NCI-H1105 treated with DMSO at 0.1 percent for 48 hours (cell line): Measurements from ENCODE around the gene THSD8.

Source experiments
- DNase-seq: peaks from one replicate; lab custom pipeline; 2025; lab: John Stamatoyannopoulos, UW

Gene THSD8

DNA sequence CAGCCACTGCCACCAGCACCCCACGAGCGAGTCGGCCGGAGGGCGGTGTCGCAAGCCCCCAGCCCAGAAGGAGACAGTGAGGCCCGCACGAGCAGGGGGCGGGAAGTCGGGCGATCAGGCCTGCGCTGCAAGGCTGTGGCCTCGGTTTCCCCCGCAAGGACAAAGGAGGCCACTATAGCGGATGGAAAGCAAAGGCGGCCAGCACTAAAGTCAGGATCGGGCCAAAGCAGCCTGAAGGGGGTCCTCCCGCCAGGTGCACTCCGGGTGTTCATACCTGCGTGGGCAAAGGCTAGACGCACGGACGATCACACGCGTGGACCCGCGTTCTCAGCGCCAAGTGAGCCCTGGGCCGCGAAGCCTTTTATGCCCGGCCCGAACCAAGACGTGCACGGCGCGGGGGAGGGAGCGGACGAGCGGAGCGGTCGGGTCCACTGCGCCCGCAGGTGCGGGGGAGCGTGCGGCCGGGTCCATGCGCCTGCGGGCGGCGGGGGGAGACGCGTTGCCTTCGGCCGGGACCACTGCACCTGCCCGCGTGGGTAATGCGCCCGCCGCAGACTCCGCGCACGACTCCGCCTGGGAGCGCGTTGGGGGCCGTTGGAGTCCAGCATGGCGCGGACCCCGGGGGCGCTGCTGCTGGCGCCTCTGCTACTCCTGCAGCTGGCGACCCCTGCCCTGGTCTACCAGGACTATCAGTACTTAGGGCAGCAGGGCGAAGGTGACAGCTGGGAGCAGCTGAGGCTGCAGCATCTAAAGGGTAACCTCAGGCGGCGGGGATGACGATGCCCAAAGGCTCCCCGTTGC is at the start of gene THSD8, which contains the start of gene PRDX2:
THSD8 (plus strand) TSS at position 604 of the 801 bp plus-strand sequence; CDS start at position 607, 3 bp downstream.
PRDX2 (minus strand) TSS at position 335 of the 801 bp plus-strand sequence. CDS start 539 bp downstream, outside the sequence.
- DNase-seq = peak; percentile 85

DNA sequence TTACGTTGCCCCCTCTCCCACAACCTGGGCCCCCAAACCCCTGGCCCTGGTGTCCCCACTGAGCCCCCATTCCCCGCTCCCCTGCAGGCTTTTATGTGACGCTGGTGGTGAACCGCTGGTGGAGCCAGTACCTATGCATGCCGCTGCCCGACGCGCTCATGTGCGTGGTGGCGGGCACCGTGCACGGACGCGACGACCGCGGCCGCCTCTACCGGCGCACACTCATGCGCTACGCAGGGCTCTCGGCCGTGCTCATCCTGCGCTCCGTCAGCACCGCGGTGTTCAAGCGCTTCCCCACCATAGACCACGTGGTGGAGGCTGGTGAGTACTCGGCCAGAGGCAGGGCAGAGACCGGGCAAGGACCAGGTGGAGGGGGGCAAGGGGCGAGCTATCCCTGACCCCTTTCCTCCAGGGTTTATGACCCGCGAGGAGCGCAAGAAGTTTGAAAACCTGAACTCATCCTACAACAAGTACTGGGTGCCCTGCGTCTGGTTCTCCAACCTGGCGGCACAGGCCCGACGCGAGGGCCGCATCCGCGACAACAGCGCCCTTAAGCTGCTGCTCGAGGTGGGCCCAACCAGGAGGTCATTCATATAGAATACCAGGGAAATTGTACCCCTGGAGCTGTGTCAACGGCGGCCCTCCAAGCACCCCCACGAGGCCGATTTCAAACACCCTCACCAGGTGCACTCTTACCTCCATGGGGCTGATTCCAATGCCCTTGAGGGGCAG is 47.2 kb upstream of the THSD8 start:
- DNase-seq = no peak

DNA sequence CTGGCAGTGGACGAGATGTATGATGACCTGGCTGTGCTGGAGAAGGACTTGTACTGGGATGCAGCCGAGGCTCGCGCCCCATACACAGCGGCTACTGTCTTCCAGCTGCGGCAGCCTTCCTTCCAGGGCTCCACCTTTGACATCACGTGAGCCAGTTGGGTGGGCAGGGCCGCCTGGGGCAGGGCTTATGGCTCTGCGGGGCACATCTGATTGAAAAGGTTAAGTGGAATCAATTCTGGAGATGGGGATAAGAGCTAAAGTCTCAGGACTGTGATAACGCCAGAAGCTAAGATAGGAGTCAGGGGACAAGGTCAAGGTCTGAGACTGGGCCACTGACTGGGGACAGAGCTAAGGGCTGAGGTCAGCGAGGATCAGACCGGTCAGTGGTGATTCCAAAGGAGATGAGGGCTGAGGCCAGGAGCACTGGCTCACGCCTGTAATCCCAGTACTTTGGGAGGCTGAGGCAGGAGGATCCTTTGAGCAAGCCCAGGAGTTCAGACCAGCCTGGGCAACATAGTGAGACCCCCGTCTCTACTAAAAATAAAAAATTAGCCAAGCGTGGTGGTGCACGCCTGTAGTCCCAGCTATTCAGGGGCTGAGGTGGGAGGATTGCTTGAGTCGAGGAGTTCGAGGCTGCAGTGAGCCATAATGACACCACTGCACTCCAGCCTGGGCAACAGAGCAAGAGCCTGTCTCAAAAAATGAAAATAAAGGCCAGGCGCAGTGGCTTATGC is 45.6 kb upstream of the THSD8 start:
- no peak for DNase-seq

DNA sequence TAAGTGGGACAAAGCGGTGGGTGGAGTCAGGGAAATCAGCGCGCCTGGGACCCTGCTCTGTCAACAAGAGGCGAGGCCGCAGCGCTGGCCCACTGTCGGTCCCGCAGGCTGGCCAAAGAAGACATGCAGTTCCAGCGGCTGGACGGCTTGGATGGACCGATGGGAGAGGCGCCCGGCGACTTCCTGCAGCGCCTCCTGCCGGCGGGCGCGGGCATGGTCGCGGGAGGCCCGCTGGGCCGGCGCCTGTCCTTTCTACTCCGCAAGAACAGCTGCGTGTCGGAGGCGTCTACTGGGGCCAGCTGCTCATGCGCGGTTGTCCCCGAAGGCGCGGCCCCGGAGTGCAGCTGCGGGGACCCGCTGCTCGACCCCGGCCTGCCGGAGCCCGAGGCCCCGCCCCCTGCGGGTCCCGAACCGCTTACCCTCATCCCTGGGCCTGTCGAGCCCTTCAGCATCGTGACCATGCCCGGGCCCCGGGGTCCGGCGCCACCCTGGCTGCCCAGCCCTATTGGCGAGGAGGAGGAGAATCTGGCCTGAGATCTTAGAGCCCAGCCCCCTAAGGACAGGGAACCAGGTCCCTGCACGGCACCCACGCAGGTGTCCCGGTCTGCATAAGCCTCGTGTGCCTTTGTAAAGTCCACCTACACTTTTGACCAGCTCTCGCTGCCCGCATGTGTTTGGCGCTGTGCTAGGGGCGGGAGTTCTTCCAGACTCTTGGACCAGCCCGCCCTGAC is 44.2 kb upstream of the THSD8 start:
- DNase-seq = peak; percentile 64

DNA sequence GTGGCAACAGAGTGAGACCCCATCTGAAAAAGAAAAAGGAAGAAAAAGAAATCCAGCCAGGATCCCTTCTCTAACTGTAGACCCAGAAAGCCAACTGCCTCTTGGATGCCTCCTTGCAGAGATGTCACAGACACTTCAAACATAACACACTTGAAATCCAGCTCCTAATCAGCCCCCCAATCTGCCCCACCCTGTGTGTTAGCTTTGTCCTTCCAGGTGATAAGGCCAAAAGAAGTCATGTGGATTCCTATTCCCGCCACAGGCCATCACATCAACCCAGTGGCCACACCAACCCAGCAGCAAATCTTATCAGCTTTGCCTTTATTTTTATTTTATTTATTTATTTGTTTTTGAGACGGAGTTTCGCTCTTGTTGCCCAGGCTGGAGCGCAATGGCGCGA is 42.2 kb upstream of the THSD8 start:
- DNase-seq = no peak

DNA sequence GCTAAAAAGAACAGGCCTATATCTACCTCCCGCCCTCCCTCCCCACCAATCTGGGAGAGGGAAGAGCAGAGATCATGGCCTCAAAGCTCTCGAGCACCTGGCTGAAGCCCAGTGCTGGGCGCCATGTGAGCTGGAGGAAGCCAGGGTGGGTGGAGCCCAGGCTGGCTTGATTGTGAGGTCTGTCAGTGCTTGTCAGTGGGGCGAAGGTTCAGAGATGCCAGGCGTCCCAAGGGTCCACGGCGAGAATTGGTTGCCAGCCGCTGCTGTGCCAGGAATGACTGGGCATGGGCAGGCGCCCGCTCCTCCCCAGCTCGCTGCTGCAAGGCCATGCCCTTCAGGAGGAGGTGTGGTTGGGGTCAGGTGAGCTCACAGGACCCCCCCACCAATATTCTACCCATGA is 38.8 kb upstream of the THSD8 start:
- no peak for DNase-seq

DNA sequence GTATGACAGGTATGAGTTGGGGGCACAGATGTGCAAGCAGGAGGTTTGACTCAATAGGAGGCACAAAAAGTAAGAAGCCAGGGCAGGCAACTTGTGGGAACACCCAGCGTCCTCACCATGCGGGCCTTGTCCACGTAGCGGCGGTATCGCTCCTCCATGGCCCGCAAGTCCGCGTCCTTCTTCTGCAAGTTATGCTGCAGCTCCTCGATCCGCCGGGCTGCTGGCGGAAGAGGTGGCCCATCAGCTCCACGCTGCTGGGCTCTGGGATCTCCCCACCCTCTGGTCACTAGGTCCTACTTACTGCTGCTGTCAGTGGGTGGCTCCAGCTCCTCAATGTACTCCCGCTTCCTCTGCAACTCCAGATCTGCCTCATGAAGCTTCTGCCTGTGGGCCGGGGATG is 37.2 kb upstream of the THSD8 start:
- DNase-seq = no peak

DNA sequence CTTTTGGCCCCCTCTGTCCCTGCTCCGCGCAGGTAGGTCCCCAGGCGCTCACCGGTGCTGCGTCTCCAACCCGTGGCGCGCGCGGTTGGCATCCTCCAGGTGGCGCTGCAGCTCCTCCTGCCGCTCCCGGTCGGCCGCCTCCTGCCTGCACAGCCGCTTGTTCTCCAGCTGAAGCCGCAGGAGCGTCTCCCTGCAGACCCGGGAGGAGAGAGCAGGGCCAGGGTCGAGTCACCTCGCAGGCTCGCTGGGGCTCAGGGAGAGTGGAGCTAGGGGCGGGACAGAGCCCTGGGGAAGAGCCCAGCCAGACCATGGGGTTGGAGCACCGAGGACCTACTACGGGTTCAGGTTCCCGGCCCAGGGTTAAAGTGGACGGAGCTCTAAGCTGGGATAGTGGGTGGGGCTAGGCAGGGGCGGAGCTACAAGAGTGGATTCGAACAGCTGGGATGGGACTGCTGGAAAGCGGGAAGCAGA is 35.8 kb upstream of the THSD8 start:
- DNase-seq = no peak

DNA sequence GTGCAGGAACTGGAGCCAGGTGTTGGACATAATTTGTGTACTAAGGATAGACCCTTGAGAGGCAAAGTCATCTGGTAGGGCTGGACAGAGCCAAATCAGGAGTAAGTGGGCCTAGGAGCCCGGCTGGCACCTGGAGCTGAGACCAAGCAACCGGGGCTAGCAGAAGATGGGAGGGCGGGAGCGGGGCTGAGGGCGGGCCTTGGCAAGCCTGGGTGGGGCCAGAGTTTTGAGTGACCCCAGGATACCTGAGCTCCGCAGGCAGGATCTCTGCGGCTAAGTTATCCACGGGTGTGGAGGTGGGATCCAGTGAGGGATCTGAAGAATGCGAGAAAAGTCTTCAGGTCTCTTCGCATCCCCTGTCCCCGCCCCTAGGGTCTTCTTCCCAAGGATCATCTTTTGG is 34.7 kb upstream of the THSD8 start:
- no peak for DNase-seq

DNA sequence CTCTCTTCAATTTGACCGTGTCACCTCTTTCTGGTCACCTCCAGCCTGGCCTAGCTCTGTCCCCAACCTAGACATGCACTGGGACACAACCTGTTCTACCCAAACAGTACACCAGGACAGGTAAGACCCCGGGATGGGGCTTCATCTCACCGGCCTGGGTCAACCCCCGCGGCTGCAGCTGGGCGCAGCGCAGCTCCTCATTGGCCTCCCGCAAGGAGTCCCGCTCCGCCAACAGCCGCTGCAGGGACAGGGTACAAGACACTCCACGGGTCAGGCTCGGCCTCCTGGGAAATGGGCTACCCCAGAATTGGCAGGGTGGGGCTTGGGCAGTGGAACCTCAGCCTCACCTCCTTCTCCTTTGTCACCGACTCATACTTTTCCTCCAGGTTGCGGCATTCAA is 34.2 kb upstream of the THSD8 start:
- no peak for DNase-seq

DNA sequence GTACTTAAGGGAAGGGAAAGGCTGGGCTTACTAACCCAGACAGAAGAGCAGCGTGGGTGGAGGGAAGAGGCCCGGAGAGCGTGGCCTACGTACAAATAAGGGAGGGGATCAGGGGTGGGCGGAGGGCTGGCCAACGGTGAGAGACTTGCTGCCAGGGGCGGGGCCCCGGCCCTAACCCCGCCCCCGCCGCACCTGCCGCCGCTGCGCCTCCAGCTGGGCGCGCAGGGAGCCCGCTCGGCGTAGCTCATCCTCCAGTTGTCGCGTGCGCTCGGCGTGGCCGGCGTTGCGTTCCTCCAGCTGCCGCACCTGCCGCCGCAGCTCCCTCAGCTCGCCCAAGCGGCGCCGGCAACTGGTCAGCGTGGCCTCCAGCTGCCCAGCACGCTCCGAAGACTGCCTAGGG is 32.2 kb upstream of the THSD8 start:
- DNase-seq = no peak

DNA sequence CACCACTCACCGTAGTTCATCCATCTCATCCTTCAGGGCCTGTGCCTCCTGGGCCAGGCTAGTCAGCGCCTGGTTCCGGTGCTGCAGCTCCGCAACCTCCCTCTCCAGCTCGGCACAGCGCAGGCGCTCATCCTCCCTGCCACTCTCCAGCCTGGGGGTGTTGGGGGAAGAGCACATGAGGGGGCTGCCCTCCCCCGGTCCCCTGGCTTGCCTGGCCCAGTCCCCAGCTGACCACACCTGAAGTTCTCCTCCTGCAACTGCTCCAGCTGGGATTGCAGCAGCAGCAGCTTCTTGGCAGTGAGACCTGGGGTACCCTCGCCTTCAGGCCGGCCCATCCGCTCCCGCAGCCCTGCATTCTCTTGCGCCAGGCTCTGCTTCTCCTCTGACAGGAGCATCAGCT is 30.9 kb upstream of the THSD8 start:
- no peak for DNase-seq

DNA sequence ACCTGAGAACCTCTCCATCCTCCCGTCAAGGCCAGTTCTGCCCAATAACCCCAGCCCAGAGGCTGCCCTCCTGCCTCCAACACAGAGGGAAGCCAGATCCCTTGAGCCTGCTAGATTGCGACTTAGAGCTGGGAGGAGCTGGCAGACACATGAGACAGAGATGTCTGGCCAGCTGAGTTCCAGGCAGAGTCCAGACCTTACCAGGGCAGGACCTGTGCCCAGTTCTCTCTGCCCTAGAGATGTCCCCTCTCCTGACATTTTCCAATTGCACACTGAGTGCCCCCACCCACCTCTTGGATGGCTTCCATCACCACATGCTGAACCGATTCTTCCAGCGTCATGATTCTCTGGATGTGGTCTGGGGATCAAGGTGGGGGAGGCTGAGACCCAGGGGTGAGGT is 29.5 kb upstream of the THSD8 start:
- DNase-seq = no peak

DNA sequence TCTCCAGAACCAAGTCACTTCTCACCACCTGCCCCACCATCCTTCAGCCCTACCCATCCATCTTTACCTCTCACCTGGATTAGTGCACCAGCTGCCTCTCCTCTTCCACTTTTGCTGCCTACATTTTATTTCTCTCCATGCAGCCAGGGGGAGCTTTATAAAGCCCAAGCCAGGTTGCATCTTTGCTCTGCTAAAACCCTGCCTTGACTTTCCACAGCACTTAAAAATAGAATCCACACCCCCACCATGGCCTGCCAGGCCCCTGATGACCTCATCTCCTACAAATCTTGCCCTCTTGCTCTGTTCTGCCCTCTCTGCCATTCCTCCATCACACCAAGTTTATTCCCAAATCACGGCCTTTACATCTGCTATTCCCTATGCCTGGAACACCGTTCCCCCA is 28.3 kb upstream of the THSD8 start:
- DNase-seq = no peak

DNA sequence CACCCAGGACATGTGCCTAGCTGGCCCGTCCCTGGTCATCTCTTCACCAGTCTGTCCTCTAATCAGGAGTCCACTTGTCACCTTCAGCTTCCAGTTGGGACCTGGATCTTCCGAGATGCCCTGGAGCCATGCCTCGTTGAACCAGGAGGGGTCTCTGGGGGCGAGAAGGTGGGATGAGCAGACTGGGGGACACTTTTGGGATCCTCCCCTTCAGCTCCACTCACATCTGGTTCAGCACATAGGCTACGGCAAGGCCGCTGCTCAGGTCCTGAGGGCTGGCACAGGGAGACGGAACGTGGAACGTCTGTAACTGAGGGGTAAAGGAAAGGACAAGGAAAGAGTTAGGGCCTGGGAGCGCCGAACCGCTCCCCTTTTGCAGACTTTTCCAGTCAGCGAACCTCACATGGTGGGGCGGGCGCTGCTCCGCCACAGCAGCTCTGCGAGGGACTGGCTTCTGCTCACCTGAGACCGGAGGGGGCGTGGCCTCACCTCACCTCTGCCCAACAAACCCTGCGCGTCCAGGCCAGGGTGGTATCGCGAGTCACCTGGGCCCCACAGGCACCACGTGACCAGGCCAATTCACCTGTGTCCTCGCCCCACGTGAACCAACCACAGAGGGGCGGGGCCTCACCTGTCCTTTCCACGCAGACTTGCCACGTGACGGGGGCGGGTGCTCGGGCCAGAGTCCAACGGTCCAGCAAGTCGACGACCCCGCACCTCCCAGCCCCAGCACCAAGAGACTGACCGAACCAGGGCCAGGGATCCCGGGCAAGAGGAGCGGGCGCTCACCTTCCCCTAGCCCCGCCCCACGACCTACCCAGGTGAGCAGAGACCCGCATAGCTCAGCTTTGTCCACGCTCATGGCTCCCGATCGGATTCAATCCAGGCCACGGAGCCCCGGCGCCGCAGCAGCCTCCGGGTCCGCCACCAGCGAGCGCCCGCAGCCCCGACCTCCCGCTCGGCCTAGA is 27.0 kb upstream of the THSD8 start, which contains the start of gene HOOK2:
HOOK2 (minus strand) TSS at position 965 of the 968 bp plus-strand sequence; CDS start at position 862, 103 bp downstream.
- DNase-seq = peak; percentile 94

DNA sequence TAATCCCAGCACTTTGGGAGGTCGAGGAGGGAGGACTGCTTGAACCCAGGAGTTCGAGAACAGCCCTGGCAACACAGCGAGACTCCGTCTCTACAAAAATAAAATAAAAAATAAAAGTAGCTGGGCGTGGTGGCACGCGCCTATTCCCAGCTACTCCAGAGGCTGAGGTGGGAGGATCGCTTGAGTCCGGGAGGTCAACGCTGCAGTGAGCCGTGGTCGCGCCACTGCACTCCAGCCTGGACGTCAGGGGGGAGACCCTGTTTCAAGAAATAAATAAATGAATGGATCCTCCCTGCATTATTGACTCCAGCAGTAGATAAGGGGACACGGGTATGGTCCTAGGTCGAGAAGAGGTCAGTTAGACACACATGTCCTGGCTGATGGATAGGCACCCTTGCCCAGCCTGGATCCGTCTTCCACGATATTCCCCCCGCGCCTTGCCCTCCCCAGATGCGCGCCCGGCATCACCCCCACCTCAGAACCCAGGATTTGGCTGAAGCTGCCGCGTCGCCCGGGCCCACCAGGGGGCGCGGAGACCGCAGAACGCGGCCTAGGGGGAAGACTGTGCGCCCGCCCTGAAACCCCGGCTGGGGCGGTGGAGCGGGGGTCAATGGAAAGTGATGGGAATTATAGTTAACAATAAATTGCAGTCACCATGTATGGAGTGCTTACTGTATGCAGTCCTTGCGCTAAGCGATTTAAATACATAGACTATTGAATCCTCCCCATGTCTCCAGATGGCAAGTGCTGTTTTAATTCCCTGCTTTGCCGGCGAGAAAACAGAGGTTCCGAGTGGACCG is 24.5 kb upstream of the THSD8 start:
- DNase-seq = peak; percentile 76

DNA sequence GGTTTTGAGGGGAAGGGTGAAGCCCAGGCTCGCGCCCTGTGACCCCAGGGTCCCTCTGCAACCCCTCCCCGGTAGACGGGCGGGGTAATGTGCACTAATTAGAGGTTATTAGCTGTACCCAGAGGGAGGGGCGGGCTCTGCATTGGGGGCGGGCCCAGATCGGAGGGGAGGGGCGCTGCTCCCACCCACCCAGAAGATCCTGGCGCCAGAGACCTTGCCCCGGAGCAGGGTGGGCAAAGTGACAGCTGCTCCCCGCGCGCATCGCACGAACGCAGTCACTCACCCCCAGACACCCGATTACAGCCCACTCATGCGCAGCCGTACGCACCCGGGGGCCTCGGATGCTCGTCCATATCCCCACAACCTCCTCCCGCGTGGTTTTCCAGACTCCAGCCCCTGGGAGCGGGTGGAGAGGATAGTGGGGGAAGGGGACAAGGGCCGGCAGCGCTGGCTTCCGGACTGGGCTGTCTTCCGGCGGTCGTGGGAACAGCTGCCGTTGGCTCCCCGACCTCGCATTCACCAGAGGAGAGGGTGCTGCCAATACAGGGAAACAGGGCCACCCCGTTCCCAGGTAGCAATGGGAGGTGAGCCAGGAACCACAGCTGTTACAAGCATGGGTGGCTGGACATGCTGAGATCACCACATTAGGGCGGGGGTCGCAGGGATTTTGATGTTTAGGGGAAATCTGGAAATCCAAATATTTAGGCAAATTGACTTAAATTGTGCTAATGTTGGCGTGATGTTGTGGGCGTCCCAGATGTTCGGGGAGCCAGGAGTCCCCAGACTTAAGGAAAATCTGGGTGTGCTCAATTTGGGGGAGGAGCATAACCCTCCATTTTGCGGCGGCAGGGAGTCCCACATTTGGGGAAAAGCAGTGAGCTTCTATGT is 23.6 kb upstream of the THSD8 start:
- peak; percentile 79 for DNase-seq

DNA sequence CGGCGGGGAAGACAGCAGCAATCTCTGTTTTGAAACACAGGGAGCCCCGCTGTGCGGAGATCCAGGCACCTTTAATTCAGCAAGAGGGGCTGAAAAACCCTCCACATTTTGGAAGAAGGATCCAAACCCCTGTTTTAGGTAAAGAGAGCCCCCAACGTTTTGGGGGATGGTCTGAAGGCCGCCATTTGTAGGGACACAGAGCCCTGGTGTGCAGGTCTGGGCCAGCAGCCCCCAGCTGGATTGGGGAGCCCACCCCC is 23.0 kb upstream of the THSD8 start:
- no peak for DNase-seq
